ENCODE data around the gene TPH2.

The TPH2 gene

DNA sequence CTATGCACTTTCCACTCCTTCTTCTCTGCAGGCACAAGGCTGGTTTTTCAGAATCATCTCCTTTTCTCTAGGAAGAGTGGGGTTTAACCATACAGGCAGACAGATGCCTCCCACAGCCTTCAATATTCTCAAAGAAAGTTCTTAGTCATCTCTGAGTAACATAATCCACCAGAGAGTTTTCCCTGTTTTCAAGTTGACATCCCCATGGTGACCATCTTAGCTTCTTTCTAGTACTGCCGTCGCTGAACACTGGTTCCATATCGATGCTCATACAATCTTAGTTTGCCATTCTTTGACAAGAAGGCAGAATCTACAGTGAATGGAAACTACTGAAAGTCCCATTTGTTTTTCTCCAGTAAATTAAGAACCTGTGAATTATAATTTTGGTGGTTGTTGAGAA, 28.6 kb downstream of the TPH2 start:
- DNase-seq, result no peak

GRCh38 chr12:71969330-71969729, 30.7 kb downstream of the TPH2 start:
- no peak for DNase-seq

DNA sequence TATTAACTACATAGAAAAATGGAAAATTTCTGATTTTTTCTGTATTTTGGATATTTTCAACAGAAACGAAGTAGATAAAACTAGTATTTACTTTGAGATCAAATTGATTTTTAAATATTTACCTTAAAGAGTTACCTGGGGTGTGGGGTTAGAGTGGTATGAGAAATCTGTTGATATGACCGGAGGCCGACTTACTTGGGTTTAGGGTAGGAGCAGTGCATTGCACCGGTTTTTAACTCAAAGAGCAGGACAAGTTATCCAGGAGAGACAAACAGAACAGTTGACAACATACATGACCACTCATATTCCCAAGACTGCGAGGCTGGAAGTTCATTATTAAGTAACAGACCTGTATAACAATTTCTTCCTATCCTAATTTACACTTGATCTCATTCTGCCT, 31.4 kb downstream of the TPH2 start:
- DNase-seq, result no peak

GRCh38 chr12:71972441-71973074, 33.9 kb downstream of the TPH2 start:
- no peak for DNase-seq

DNA sequence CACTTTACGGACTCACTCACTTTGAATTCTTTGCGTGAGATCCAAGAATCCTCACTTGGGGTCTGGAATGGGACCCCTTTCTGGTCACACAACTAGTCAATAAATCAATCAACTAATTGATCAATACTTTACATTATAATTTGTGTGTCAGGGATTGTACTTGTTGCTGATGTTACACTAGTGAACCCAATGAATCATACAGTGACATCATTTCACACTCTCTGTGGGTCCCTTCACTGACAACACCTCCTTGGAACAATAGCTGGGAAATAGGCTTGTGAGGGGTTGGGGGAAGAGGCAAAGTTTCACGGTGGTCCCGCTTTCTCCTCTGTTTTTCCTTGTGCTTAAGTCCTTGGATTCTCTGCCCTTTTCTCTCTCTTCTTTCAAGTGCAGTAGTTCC, 35.0 kb downstream of the TPH2 start:
- no peak for DNase-seq

- no peak for DNase-seq
Observed at GRCh38 chr12:71980538-71980937, 41.9 kb downstream of the TPH2 start.

DNA sequence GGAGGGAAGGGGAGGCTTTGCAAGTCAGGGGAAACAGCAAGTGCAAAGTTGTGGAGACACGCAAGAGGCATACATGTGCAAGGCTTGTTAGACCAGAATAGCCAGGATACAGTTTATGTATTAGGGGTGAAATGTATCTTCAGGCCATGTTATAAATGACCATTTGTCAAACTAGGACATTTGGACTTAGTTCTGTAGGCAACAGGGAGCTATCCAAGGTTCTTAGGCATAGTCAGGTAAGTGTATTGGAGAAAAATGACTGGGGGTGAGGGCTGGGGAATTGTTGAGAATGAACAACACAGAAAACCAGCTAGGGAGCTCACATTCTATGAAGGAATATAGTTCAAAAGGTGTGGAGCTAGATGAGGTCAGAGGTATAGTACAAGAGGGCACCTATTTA, 42.5 kb downstream of the TPH2 start:
- no peak for DNase-seq

- DNase-seq, result no peak
Observed at GRCh38 chr12:71994715-71995114, 56.1 kb downstream of the TPH2 start.

- DNase-seq, result no peak
Observed at GRCh38 chr12:71999795-72000194, 61.1 kb downstream of the TPH2 start.

GRCh38 chr12:72000969-72001648, 62.5 kb downstream of the TPH2 start:
- DNase-seq, result no peak

DNA sequence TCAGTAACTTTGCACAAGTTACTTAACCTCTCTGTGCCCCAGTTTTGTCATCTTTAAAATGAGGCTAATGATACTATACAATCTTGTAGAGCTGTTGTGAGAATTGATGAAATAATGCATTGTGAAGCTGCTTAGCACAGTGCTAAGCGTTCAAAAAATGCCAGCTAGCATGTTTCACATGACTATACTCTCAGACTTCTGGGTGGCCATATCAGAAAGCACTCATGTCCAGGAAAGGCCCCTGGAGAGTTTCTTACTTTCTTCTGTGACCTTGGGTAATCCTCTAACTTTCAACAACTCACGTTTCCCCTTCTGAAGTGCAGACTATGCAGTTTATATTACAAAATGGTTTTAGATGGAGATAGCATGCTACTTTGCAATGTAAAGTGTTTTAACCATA, 68.1 kb downstream of the TPH2 start:
- DNase-seq, result no peak

DNA sequence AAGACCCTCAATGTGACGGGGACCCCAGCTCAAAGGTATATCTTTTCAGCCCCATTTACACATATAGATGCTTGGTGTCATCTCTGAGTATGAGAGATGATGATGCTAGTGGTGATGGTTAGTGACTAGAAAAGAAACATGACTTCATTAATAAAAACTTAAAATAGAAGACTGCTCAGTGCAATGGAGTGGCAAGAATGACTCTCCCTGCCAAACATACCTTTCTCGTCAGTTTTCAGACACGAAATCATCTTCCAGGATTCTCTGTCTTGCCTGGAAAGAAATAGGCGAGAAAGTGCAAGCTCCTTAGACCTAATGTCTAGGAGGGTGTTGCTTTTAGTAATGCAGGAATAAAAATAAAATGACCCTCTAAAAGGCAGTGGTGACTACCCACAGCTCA, 71.7 kb downstream of the TPH2 start:
- DNase-seq, result no peak

- DNase-seq, result no peak
Observed at GRCh38 chr12:72011374-72011773, 72.7 kb downstream of the TPH2 start.

DNA sequence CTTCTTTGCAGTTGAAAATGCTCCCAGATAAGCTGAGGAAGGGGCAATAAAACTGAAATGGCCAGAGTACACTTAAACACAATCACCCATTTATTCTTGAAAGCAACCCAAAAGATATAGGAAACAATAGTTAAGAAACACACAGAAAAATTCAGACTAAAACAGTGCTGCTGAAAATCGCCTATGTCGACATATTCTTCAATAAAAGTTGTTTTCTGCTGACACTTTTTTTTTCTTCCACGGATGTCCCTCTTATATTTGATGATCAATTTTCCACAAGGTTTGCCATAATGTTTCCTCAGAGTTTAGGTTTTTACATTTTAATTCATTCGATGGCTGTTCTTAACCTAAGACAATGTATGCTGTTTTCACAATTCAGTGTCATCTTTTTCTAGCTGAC, 74.2 kb downstream of the TPH2 start:
- no peak for DNase-seq

DNA sequence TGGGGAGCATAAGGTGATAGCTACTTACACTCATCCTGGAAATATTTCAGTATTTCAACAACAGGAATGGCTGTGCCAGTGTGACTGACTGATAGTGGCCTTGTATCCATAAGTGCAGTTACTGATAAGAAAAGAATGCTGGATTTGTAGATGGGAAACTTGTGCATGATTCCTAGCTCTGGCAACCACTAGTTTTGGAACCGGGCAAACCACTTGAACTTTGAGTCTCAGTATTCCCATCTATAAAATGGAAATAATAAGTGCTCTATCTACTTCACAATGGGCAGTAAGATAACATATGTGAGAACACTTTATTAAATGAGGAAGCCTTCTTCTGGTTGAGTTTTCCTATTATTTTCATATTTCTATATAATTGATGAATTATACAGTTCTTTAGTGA, 77.2 kb downstream of the TPH2 start:
- DNase-seq, result no peak

DNA sequence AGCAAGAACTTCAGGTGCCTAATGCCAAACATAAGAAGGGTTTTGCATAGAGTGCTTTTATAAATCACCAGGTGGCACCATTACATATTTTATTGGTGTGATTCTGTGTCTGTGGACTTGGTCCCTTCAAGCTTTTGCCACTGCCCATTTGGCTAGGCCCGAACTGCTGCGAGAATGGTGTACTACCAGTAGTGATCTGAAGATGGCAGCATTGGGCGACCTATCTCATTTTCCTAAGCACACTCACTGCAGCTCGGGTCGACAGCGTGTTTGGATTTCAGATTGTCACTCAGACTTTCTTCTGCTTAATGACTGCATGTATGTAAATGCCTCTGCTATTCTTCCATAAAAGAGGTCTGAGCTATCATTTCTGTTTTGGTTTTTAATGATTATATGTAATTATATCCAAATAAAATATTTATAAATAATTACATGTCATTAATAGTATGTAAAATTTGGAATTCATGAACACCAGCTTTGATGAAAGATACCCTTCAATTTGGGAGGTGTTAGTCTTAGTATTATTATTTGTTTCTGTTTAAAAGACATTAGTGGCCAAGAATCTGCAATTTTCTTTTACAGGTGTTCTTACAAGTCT, 78.5 kb downstream of the TPH2 start:
- DNase-seq, result peak; percentile 32

DNA sequence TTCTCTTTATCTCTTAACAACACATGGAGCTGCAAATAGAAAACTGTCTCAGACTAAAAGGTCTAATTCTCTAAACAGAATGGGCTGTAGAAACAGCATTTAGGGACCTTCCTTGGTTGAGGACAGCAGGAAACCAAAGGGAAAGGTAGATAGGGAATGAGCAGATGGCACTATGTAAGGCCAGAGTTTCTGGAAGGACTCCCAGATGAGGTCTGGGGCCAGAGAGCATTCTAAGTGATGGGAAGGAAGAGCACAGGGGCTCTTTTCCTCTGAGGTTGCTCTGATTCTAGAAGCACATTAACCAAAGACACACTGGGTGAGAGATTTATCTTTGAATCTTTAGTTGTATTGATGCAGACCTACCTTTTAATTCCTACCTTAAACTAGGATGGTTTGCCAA, 79.4 kb downstream of the TPH2 start:
- DNase-seq, result no peak

GRCh38 chr12:72024613-72025012, 86.0 kb downstream of the TPH2 start:
- no peak for DNase-seq

DNA sequence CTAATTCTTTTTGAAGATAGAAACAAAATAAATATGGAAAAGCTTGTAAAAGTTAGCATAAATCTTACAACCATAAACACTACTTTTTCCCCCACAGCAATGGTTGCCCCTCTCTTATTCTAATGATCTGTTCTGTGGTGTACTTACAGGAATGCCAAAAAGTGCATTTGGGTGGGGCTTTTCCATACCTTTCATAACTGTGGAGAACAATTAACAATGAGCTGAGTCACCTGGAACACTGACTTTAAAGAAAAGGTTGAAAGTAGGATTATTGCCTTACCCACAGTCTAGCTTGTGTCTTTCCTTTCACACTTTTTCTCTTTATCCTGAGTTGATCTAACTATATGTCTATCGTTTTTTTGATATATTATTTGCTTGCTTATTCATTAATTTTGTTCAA, 86.9 kb downstream of the TPH2 start:
- no peak for DNase-seq

GRCh38 chr12:72028966-72029365, 90.3 kb downstream of the TPH2 start:
- DNase-seq, result no peak

GRCh38 chr12:72030277-72030676, 91.6 kb downstream of the TPH2 start:
- no peak for DNase-seq

DNA sequence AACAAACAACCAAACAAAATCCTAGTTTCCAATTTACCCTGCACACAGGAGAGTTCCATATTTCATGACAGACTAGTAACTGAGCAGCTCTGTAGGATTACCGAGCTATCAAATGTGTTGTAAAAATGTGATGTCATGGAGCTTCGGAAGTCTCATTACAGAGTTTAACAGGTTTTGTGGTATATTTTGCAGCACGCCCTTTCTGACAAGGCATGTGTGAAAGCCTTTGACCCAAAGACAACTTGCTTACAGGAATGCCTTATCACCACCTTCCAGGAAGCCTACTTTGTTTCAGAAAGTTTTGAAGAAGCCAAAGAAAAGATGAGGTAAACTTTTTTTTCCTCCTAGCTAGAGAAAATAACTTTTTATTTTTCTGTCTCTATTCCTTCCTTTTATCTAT, 92.4 kb downstream of the TPH2 start:
- no peak for DNase-seq

GRCh38 chr12:72033991-72034390, 95.3 kb downstream of the TPH2 start:
- no peak for DNase-seq

DNA sequence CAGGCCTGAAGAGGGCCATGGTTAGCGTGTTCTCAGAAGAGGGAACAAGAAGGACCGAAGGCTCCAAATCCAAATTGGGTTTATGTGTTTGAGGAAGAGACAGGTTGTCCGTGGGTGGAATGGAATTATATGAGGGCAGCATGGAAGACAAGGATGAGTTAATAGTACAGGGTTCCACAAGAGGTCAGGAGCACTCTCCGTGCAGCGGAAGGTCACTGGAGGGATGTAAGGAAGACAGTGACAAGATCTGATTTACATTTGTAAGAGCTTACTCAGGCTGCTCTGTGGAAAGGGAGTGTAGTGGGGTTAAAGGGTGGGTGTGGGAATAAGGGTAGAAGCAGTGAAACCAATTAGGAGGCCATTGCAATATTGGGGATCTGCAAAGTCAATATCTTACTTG, 97.0 kb downstream of the TPH2 start:
- DNase-seq, result no peak

- no peak for DNase-seq
Observed at GRCh38 chr12:72036393-72036792, 97.7 kb downstream of the TPH2 start.
